GM23338 (cell line): ENCODE data around the gene UGT8. TPM values are rescaled to one million over a fixed set of nuclear protein-coding genes. Genes with fewer than 3 reads are reported as not detected.

Experiments
- ATAC-seq: fragments of 200-7000 bp; cut with Tn5 transposase; 3 replicates; pipeline ENCODE4 v1.9.1; 2020
- DNase-seq: peaks from one replicate; pipeline ENCODE4 v3.0.0-alpha.2; 2015; ENCODE audit warnings: low spot score
- H2AFZ ChIP-seq: fragments of 200-600 bp; sonication (generic); 2 replicates; pipeline ENCODE4 v1.8.0; 2016; ENCODE audit warnings: antibody characterized with exemption, mild to moderate bottlenecking, moderate library complexity
- H3F3A ChIP-seq: fragments of 200-600 bp; sonication (generic); replicated peaks from 2 replicates; pipeline ENCODE4 v1.8.0; 2017; ENCODE audit warnings: antibody characterized with exemption, mixed run types, low read depth
- H3K27ac ChIP-seq: fragments of 200-600 bp; sonication (generic); 2 replicates; pipeline ENCODE4 v1.6.1; 2016; ENCODE audit warnings: low read depth
- H3K27me3 ChIP-seq: fragments of 200-600 bp; sonication (generic); 2 replicates; pipeline ENCODE4 v1.8.0; 2016; ENCODE audit warnings: mild to moderate bottlenecking, mixed run types, moderate library complexity; ENCODE audit not compliant: insufficient read depth
- H3K36me3 ChIP-seq: fragments of 200-600 bp; sonication (generic); 2 replicates; pipeline ENCODE4 v1.8.0; 2016; ENCODE audit warnings: mild to moderate bottlenecking; ENCODE audit not compliant: insufficient read depth
- H3K4me1 ChIP-seq: fragments of 200-600 bp; sonication (generic); 2 replicates; pipeline ENCODE4 v1.8.0; 2016; ENCODE audit warnings: mild to moderate bottlenecking, moderate library complexity; ENCODE audit not compliant: insufficient read depth
- H3K4me2 ChIP-seq: fragments of 200-600 bp; sonication (generic); 2 replicates; pipeline ENCODE4 v1.7.1; 2017; ENCODE audit warnings: mixed run types
- H3K4me3 ChIP-seq: fragments of 200-600 bp; sonication (generic); 2 replicates; pipeline ENCODE4 v1.6.1; 2016; ENCODE audit warnings: mixed run types
- H3K79me2 ChIP-seq: fragments of 200-600 bp; sonication (generic); replicated peaks from 2 replicates; pipeline ENCODE4 v1.8.0; 2017; ENCODE audit warnings: mild to moderate bottlenecking; ENCODE audit not compliant: insufficient read depth
- H3K9me2 ChIP-seq: fragments of 200-600 bp; sonication (generic); 2 replicates; pipeline ENCODE4 v1.8.0; 2017; ENCODE audit not compliant: insufficient read depth
- H4K20me1 ChIP-seq: fragments of 200-600 bp; sonication (generic); replicated peaks from 2 replicates; pipeline ENCODE4 v1.8.0; 2017; ENCODE audit warnings: mild to moderate bottlenecking; ENCODE audit not compliant: insufficient read depth
- H3K27ac Mint-ChIP-seq: 2 replicates; pipeline ENCODE4 v1.8.0; 2020; ENCODE audit warnings: inconsistent platforms, mild to moderate bottlenecking, moderate library complexity, mixed read lengths
- H3K27me3 Mint-ChIP-seq: 3 replicates; pipeline ENCODE4 v1.8.0; 2022; ENCODE audit warnings: low read depth, mild to moderate bottlenecking, moderate library complexity, mixed read lengths, inconsistent platforms; ENCODE audit not compliant: insufficient read depth, poor library complexity
- H3K36me3 Mint-ChIP-seq: 3 replicates; pipeline ENCODE4 v1.8.0; 2021; ENCODE audit warnings: low read depth, mild to moderate bottlenecking, inconsistent platforms, moderate library complexity, mixed read lengths
- H3K4me1 Mint-ChIP-seq: 3 replicates; pipeline ENCODE4 v1.8.0; 2020; ENCODE audit warnings: mild to moderate bottlenecking, inconsistent platforms, mixed read lengths
- H3K4me3 Mint-ChIP-seq: 3 replicates; pipeline ENCODE4 v1.8.0; 2021; ENCODE audit warnings: moderate library complexity, mild to moderate bottlenecking, inconsistent platforms, mixed read lengths
- H3K9me3 Mint-ChIP-seq: 3 replicates; pipeline ENCODE4 v1.8.0; 2020; ENCODE audit warnings: moderate library complexity, mild to moderate bottlenecking, inconsistent platforms, mixed read lengths
- CTCF ChIP-seq, 2 experiments: fragments of 200-600 bp in 1 of 2; sonication (generic) in 1 of 2; conservative IDR thresholded peaks; 2 replicates each; pipeline versions ENCODE4 v1.5.1 to v1.6.1; 2016 to 2017; ENCODE audit warnings: antibody characterized with exemption in 2 of 2, low read depth in 2 of 2, mild to moderate bottlenecking in 2 of 2, moderate library complexity in 1 of 2
- ETS1 ChIP-seq: IDR thresholded peaks from 2 replicates; pipeline ENCODE4 v1.6.1; 2016; ENCODE audit warnings: antibody characterized with exemption
- EZH2phosphoT487 ChIP-seq: fragments of 200-600 bp; sonication (generic); IDR thresholded peaks from one replicate; pipeline ENCODE4 v1.8.1; 2018; ENCODE audit warnings: antibody characterized with exemption; ENCODE audit not compliant: unreplicated experiment
- JUNB ChIP-seq: IDR thresholded peaks from one replicate; pipeline ENCODE4 v1.6.1; 2016; ENCODE audit warnings: antibody characterized with exemption; ENCODE audit not compliant: unreplicated experiment
- NANOG ChIP-seq: IDR thresholded peaks from 2 replicates; pipeline ENCODE4 v1.6.1; 2016; ENCODE audit warnings: antibody characterized with exemption, borderline replicate concordance
- POLR2AphosphoS5 ChIP-seq: IDR thresholded peaks from 2 replicates; pipeline ENCODE4 v1.6.1; 2016; ENCODE audit warnings: antibody characterized with exemption, low read depth
- STAT1 ChIP-seq: IDR thresholded peaks from one replicate; pipeline ENCODE4 v1.6.1; 2016; ENCODE audit warnings: antibody characterized with exemption; ENCODE audit not compliant: unreplicated experiment
- ZNF331 ChIP-seq: fragments of 250-450 bp; sonication (Bioruptor Pico); IDR thresholded peaks from 2 replicates; pipeline ENCODE4 v1.5.0; 2020; ENCODE audit warnings: low read depth, mild to moderate bottlenecking, moderate library complexity
- ZNF462 ChIP-seq: fragments of 250-450 bp; sonication (Bioruptor Pico); IDR thresholded peaks from 2 replicates; pipeline ENCODE4 v1.5.0; 2020; ENCODE audit warnings: mild to moderate bottlenecking, moderate library complexity
- polyA plus RNA-seq: library from polyadenylated mRNA; unstranded; fragments of >200 nt; fragmentation: Nextera tagmentation; extraction: Ambion mirVana; gene quantifications from 2 replicates; pipeline ENCODE4 v1.2.1, GENCODE V29; 2016
- total RNA-seq: library from RNA; depleted of rRNA; stranded (reverse); fragments of >200 nt; shearing (Covaris generic); gene quantifications from 2 replicates; pipeline ENCODE4 v1.2.3, GENCODE V29; 2014

UGT8 gene
- total and polyA plus RNA-seq, 2 experiments from 2014 or later = 14.9 to 39.0 TPM

GRCh38 chr4:114595207-114595606, 3.4 kb upstream of the UGT8 start:
- Mint-ChIP-seq H3K27me3 (peaks cover 14% of the 10 kb centered on the region), H3K4me1 (0 out of 3 replicates have a peak, but pooled peaks cover 2% of the 10 kb centered on the region), H3K27ac (no peak overlapping the region), H3K9me3 (peaks cover 24% of the 10 kb centered on the region), H3K36me3 (peaks cover 23% of the 10 kb centered on the region), H3K4me3 (no peak overlapping the region)
- H3K4me1 ChIP-seq = peaks cover 7% of the 10 kb centered on the region
- H3K4me3 ChIP-seq = no peak overlapping the region
- DNase-seq = no peak
- ATAC-seq = no peak
- no peaks in the 10 kb centered on the region for H3F3A ChIP-seq
- no peak for TF ChIP-seq EZH2phosphoT487
- TF ChIP-seq JUNB = no peak
- no peak for TF ChIP-seq CTCF (conservative IDR thresholded peaks at IDR 0.05; ENCODE audit: low read depth in 2 of 2)
- no peak for TF ChIP-seq STAT1
- no peak for TF ChIP-seq ZNF331
- no peak for TF ChIP-seq ETS1
- H3K4me2 ChIP-seq = no peak overlapping the region
- H3K36me3 ChIP-seq = peaks cover 7% of the 10 kb centered on the region
- no peak overlapping the region for H2AFZ ChIP-seq
- no peaks in the 10 kb centered on the region for H3K9me2 ChIP-seq
- H4K20me1 ChIP-seq = no peaks in the 10 kb centered on the region
- H3K27me3 ChIP-seq = 0 out of 2 replicates have a peak, but pooled peaks cover 6% of the 10 kb centered on the region
- no peak overlapping the region for H3K27ac ChIP-seq
- H3K79me2 ChIP-seq = peaks cover 5% of the 10 kb centered on the region

GRCh38 chr4:114595921-114596320, 2.7 kb upstream of the UGT8 start:
- H3K9me3 Mint-ChIP-seq = peaks cover 24% of the 10 kb centered on the region
- ATAC-seq (no peak), DNase-seq (no peak)
- H3K4me2 ChIP-seq = no peak overlapping the region
- H3K9me2 ChIP-seq = no peaks in the 10 kb centered on the region
- peaks cover 7% of the 10 kb centered on the region for H3K36me3 ChIP-seq
- H3K27ac Mint-ChIP-seq = no peak overlapping the region
- H3K4me3 Mint-ChIP-seq = no peak overlapping the region
- no peak overlapping the region for H3K27ac ChIP-seq
- H4K20me1 ChIP-seq = no peaks in the 10 kb centered on the region
- peaks cover 23% of the 10 kb centered on the region for H3K36me3 Mint-ChIP-seq
- H3K27me3 ChIP-seq = 0 out of 2 replicates have a peak, but pooled peaks cover 6% of the 10 kb centered on the region
- peaks cover 14% of the 10 kb centered on the region for H3K4me1 ChIP-seq
- H3K4me3 ChIP-seq = no peak overlapping the region
- no peak overlapping the region for H2AFZ ChIP-seq
- peaks cover 8% of the 10 kb centered on the region; the same call in 2 of the 3 replicates for H3K4me1 Mint-ChIP-seq
- no peaks in the 10 kb centered on the region for H3F3A ChIP-seq
- peaks cover 12% of the 10 kb centered on the region for H3K79me2 ChIP-seq
- peaks cover 14% of the 10 kb centered on the region for H3K27me3 Mint-ChIP-seq
- TF ChIP-seq ZNF462 (CRISPR knock-in tag) (no peak), NANOG (no peak), POLR2AphosphoS5 (no peak), JUNB (no peak), ETS1 (no peak)
